Lung microvascular endothelial cell (primary cell): Measurements from ENCODE around the gene IPO9. TPM values are rescaled to one million over a fixed set of nuclear protein-coding genes. Genes with fewer than 3 reads are reported as not detected.
"Not testable (repeated sequence)": the region's sequence is repeated elsewhere in the genome, so short reads cannot be mapped to it uniquely, and the experiment has no call there.

Experiments
- DNase-seq, 2 donors: peaks; one replicate each; pipeline versions ENCODE4 v3.0.0 to v3.0.0-alpha.2; 2010; ENCODE audit warnings: low read depth in 2 of 2
- total RNA-seq: library from RNA; depleted of rRNA; stranded (reverse); fragments of >200 nt; gene quantifications from 2 replicates; pipeline ENCODE4 v1.2.1, GENCODE V29; 2014

IPO9 gene
- total RNA-seq, 1 donor from 2014 or later, result 15.7 TPM

GRCh38 chr1:201847150-201847549 is 18.2 kb downstream of the IPO9 start:
- no peak for DNase-seq

- DNase-seq, result no peak
Measured at GRCh38 chr1:201848230-201848629, 19.3 kb downstream of the IPO9 start.

- peak in 1 of 2 donors; percentile 50 for DNase-seq
Measured at GRCh38 chr1:201849372-201850052, 20.6 kb downstream of the IPO9 start.

- DNase-seq, result peak; percentile 41 to 87
Measured at GRCh38 chr1:201850053-201850397, 21.1 kb downstream of the IPO9 start.

GRCh38 chr1:201851949-201852348 is 23.0 kb downstream of the IPO9 start:
- DNase-seq, result no peak

- not testable (repeated sequence) for DNase-seq
Measured at GRCh38 chr1:201856722-201857121, 27.8 kb downstream of the IPO9 start.

GRCh38 chr1:201859424-201859823 is 30.5 kb downstream of the IPO9 start:
- peak; percentile 58 to 78 for DNase-seq

GRCh38 chr1:201861448-201861847 is 32.5 kb downstream of the IPO9 start:
- no peak for DNase-seq

- DNase-seq, result no peak
Measured at GRCh38 chr1:201870397-201870796, 41.4 kb downstream of the IPO9 start.

- no peak for DNase-seq
Measured at GRCh38 chr1:201874672-201875071, 45.7 kb downstream of the IPO9 start.

- peak; percentile 43 to 54 for DNase-seq
Measured at GRCh38 chr1:201876148-201876818, 47.3 kb downstream of the IPO9 start.

- DNase-seq, result peak; percentile 62 to 64
Measured at GRCh38 chr1:201877877-201878401, 49.0 kb downstream of the IPO9 start.

- DNase-seq, result no peak
Measured at GRCh38 chr1:201880928-201881571, 52.1 kb downstream of the IPO9 start.

- DNase-seq, result no peak
Measured at GRCh38 chr1:201881617-201882016, 52.7 kb downstream of the IPO9 start.

GRCh38 chr1:201882665-201883132 is 53.7 kb downstream of the IPO9 start:
- peak in 1 of 2 donors; percentile 43 for DNase-seq

- DNase-seq, result no peak
Measured at GRCh38 chr1:201883266-201883665, 54.3 kb downstream of the IPO9 start.

GRCh38 chr1:201883786-201884185 is 54.8 kb downstream of the IPO9 start:
- DNase-seq, result peak; percentile 51 to 61

GRCh38 chr1:201884425-201884824 is 55.5 kb downstream of the IPO9 start:
- DNase-seq, result no peak

GRCh38 chr1:201885531-201886075 is 56.6 kb downstream of the IPO9 start:
- no peak for DNase-seq

- DNase-seq, result no peak
Measured at GRCh38 chr1:201886103-201886885, 57.3 kb downstream of the IPO9 start.
